Measurements from ENCODE around the gene DMRTC2.
A peak's percentile ranks its signal among the peaks of the same experiment; 100 is the strongest.

DMRTC2 gene

DNA sequence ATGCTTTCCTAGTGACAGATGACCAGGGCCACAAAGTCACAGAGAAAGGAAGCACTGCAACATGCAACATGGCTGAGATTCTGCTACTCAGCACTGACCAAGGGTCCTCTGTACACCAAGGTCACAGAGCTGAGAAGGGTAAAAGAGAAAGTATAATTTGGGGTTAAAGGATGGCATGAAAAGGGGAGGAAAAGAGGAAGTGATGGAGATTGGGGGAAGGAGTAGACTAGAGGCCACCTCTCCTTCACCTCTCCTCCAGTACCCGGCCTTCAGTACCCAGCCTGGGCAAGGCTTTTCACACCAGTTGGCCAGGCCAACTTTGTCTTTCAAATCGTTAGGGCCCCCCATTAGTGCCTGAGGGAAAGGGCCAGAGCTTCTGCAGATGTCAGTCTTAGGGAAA, 8.9 kb downstream of the DMRTC2 start:
- DNase-seq (ENCODE audit: insufficient read length, low spot score), result no peak
- no peak for FAIRE-seq

DNA sequence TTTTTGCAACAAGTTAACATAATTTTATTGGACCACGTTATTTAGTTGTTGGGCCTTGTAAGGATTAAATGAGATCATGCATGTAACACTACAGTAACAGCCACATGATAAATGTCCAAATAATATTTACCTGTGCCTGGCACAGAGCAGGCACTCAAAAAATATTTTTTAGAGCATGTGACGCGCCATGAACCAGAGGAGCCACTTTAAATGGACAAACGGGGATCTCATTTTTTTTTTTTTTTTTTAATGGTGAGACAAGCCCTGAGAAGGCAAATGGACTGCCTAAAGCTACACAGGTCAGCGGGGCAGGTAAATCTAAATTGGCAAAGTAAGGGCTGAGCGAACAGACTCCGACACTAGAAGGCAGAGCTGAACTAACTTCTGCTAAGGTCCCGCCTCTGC, 14.4 kb downstream of the DMRTC2 start:
- DNase-seq (ENCODE audit: insufficient read length, low spot score) (no peak), FAIRE-seq (no peak)
- TF ChIP-seq, protein P1, sequence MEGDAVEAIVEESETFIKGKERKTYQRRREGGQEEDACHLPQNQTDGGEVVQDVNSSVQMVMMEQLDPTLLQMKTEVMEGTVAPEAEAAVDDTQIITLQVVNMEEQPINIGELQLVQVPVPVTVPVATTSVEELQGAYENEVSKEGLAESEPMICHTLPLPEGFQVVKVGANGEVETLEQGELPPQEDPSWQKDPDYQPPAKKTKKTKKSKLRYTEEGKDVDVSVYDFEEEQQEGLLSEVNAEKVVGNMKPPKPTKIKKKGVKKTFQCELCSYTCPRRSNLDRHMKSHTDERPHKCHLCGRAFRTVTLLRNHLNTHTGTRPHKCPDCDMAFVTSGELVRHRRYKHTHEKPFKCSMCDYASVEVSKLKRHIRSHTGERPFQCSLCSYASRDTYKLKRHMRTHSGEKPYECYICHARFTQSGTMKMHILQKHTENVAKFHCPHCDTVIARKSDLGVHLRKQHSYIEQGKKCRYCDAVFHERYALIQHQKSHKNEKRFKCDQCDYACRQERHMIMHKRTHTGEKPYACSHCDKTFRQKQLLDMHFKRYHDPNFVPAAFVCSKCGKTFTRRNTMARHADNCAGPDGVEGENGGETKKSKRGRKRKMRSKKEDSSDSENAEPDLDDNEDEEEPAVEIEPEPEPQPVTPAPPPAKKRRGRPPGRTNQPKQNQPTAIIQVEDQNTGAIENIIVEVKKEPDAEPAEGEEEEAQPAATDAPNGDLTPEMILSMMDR (IDR thresholded peaks at IDR 0.05; ENCODE audit: insufficient read depth, missing control alignments), result peak; percentile 39

More for the DNA sequence above, 8.9 kb downstream of the DMRTC2 start:
- TF ChIP-seq, protein P1 (IDR thresholded peaks at IDR 0.05; ENCODE audit: insufficient read depth, missing control alignments), result no peak

DNA sequence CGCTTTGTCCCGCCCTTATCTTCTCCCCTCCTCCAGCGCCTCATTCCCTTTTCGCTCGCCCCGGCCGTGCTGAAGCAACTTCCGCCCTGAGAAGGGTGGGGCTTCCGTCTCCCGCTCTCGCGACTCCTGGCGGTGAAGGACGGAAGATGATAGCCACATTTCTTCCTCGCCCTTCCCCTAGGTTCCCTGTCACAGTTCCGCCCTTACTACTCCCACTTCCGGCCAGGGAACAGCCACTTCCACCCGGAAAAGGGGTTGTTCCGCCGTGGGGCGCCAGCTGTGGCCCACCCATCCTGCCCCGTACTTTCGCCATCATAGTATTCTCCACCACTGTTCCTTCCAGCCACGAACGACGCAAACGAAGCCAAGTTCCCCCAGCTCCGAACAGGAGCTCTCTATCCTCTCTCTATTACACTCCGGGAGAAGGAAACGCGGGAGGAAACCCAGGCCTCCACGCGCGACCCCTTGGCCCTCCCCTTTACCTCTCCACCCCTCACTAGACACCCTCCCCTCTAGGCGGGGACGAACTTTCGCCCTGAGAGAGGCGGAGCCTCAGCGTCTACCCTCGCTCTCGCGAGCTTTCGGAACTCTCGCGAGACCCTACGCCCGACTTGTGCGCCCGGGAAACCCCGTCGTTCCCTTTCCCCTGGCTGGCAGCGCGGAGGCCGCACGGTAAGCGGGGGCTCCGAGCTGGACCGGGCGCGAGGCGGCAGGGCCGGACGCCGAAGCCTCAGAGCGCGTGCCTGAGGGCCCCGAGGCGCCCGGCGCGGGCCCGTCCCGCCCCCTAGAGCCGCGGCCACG, 15.0 kb downstream of the DMRTC2 start, which contains the start of gene RPS19:
TSS of gene RPS19 (plus strand) at position 638 of the 801 bp plus-strand sequence. CDS start 520 bp downstream, outside the sequence.
- TF ChIP-seq, protein P1 (IDR thresholded peaks at IDR 0.05; ENCODE audit: insufficient read depth, missing control alignments), result no peak
- peak; percentile 85 for DNase-seq (ENCODE audit: insufficient read length, low spot score)
- peak; percentile 6 for FAIRE-seq

DNA sequence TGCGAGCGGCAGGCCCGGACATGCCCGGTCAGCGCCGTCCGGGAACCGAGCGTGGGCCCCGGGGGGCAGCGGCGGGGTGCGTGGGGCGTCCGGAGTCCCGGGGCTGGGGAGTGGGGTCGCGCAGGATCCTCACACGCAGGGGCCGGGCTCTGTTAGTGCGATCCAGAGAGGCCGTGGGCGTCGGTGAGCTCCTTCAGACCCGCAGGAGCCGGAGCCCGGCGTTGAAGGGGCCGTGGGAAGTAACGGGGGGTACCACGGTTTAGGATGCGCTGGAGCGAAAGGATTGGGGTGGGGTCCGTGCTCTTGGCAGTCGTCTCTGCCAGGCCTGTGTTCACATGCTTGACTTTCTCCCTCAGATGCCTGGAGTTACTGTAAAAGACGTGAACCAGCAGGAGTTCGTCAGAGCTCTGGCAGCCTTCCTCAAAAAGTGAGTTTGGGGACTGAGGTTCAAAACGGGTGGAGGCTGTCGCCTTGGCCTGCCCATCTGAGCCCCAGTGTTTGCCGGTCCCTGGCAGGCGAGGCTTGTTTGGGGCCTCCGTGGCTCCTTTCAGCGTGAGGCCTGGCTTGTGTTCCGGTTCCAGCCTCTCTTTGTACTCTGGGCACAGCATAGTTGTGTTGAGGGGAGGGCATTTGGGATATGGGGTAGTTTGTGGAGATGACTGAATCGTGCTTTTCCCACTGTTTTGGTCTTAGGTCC, 15.7 kb downstream of the DMRTC2 start:
- TF ChIP-seq, protein P1 (IDR thresholded peaks at IDR 0.05; ENCODE audit: insufficient read depth, missing control alignments), result no peak
- no peak for FAIRE-seq
- DNase-seq (ENCODE audit: insufficient read length, low spot score), result no peak

DNA sequence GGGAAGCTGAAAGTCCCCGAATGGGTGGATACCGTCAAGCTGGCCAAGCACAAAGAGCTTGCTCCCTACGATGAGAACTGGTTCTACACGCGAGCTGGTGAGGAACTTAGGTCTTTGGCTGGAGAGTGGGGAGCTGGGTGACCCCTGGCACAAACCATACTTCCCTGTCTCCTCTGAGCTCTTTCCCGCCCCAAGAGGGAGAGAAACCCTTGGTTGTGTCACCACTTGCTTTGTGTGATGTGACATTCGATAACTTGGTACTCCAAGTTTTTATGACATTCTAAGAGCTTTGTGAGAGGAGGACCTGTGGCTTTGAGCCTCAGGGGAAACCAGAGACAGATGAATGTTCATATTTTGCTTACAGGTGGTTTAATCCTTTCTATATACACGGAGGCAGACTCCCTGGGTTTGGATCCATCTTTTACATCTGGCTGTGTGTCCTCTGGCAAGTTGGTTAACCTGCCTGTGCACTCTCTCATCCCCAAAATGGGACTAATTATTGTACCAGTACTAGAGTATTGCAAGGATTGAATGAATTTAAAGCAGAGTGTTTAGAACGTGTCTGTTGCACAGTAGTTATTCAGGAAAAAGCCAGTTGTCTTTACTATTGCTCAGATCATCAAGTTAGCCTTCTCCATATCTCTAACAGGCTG, 16.4 kb downstream of the DMRTC2 start:
- FAIRE-seq (no peak), DNase-seq (ENCODE audit: insufficient read length, low spot score) (no peak)
- TF ChIP-seq, protein P1 (IDR thresholded peaks at IDR 0.05; ENCODE audit: insufficient read depth, missing control alignments), result no peak

DNA sequence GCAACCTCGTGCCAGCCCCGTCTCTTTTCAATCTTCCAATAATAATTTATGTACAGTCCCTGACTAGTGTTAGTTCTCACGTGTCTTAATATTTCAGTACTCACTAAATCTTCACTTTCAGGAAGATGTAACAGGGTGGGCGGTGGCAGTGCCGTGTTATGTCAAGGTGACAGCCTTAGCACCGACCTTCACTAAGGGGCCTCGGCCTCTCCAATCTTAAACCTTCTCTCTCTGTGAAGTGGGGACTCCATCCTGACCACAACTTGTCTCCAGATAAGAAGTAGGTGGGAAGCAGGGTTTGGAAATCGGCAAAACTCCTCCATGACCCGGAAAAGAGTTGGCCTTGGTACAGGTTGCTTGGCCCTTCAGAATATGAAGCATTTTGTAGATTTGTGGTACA, 17.0 kb downstream of the DMRTC2 start:
- FAIRE-seq, result no peak
- TF ChIP-seq, protein P1 (IDR thresholded peaks at IDR 0.05; ENCODE audit: insufficient read depth, missing control alignments), result no peak
- no peak for DNase-seq (ENCODE audit: insufficient read length, low spot score)

All from D721Med (cell line).